Measurements from ENCODE around the gene MT1E.
A peak's percentile ranks its signal among the peaks of the same experiment; 100 is the strongest.

The MT1E gene

DNA sequence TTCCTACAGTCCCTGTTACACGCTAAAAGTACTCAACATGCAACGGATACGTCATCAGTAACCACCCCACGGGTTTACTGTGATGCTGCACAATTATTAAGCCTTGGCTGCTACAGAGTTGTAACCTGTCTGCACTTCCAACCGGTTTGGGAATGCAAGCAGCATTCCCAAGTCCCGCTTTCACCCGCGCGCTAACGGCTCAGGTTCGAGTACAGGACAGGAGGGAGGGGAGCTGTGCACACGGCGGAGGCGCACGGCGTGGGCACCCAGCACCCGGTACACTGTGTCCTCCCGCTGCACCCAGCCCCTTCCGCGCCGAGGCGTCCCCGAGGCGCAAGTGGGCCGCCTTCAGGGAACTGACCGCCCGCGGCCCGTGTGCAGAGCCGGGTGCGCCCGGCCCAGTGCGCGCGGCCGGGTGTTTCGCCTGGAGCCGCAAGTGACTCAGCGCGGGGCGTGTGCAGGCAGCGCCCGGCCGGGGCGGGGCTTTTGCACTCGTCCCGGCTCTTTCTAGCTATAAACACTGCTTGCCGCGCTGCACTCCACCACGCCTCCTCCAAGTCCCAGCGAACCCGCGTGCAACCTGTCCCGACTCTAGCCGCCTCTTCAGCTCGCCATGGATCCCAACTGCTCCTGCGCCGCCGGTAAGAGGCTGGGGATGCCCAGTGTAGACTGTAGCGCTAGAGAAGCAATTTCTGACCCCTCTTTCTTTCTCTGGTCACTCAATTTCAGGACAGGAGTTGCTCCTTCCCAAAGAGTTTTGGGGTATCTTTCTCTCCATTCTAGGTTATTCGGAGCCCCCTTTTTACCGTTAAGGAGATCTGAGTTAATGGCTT, 17.3 kb upstream of the MT1E start, which contains the start of gene MT2A:
TSS of gene MT2A (plus strand) at position 542 of the 833 bp plus-strand sequence. CDS start at position 614, 72 bp downstream.
- TF ChIP-seq ZFX (IDR thresholded peaks at IDR 0.05): no peak
- no peak for TF ChIP-seq CTCF (conservative IDR thresholded peaks at IDR 0.05)
- H3K27ac ChIP-seq: peak within 1 kb of the TSS; percentile 79

DNA sequence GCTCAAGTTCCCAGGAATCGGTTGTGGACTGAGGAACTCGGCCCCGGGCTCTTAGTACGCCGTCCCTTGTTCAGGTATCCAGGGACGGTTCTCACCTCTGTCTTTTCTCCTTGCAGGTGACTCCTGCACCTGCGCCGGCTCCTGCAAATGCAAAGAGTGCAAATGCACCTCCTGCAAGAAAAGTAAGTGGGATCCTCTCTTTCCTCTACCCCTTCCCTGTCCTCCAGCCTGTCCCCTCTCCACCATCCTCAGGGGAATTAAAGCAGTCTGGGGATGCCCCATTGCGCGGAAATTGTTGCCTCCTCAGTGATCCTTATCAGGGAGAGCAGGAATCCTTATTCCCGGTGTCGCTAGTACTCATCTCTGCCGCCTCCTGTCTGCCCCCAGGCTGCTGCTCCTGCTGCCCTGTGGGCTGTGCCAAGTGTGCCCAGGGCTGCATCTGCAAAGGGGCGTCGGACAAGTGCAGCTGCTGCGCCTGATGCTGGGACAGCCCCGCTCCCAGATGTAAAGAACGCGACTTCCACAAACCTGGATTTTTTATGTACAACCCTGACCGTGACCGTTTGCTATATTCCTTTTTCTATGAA, 16.6 kb upstream of the MT1E start:
- TF ChIP-seq CTCF (conservative IDR thresholded peaks at IDR 0.05): no peak; the same call in 1 of the 2 replicates
- no peak for TF ChIP-seq ZFX (IDR thresholded peaks at IDR 0.05)
- peak overlapping the region; percentile 79 for H3K27ac ChIP-seq

DNA sequence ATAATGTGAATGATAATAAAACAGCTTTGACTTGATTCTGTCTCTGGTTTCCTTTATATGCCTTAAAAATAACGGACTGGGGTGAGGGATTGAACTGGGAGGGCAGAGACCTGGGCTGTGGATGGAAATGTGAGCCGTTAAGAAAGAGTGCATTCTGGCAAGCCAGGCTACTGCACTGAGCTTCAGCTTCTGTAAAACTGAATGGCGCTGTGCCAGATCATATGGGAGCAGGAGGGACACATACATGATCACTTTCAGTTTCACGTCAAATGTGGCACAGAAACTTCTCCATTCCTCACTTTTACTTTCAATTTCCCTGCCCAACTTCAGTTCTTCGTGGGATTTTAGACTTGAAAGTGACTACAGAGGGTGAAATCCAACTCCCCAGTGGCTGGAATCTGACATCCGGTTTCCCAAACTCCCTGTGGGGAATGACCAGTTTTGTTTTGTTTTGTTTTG, 16.1 kb upstream of the MT1E start:
- peak overlapping the region; percentile 79 for H3K27ac ChIP-seq
- no peak for TF ChIP-seq ZFX (IDR thresholded peaks at IDR 0.05)
- no peak for TF ChIP-seq CTCF (conservative IDR thresholded peaks at IDR 0.05)

DNA sequence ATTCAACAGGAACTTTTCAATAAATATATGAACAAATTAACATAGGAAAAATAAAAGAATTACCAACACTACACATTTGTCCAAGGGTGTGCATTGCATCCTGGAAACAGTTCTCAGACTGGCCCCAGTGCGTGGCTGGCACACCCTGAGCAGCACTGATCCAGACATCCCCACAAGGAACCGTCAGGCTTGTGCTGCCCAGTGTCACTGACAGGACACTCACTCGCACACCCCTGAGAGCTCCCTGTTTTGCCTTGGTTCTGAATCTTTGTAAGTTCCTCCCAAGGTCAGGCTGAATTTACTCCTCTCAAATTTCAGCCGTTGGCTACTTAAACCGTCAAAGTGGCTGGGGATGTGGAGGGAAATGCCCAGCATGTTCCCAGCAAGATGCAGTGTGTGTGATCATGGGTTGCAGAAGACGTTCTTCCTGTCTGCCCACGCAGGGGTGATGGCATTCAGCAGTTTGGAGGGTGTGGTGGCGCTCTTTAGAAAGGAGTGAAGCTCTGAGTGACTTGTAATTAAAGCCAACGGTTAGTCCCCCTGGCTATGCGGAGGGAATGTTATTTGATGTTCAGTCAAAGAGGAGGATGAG, 15.5 kb upstream of the MT1E start:
- peak overlapping the region; percentile 79 for H3K27ac ChIP-seq
- no peak for TF ChIP-seq CTCF (conservative IDR thresholded peaks at IDR 0.05)
- TF ChIP-seq ZFX (IDR thresholded peaks at IDR 0.05): no peak

- TF ChIP-seq CTCF (conservative IDR thresholded peaks at IDR 0.05): no peak
- TF ChIP-seq ZFX (IDR thresholded peaks at IDR 0.05): no peak
- H3K27ac ChIP-seq: peak overlapping the region; percentile 79; the same call in 1 of the 2 replicates
Measured at GRCh38 chr16:56610609-56611111, 14.9 kb upstream of the MT1E start.

GRCh38 chr16:56611281-56611833, 14.2 kb upstream of the MT1E start:
- TF ChIP-seq CTCF (conservative IDR thresholded peaks at IDR 0.05) (no peak), ZFX (IDR thresholded peaks at IDR 0.05) (no peak)
- H3K27ac ChIP-seq: no peak overlapping the region

Measured in C4-2B (cell line).